ENCODE measurements around the gene TARBP2.

DNA sequence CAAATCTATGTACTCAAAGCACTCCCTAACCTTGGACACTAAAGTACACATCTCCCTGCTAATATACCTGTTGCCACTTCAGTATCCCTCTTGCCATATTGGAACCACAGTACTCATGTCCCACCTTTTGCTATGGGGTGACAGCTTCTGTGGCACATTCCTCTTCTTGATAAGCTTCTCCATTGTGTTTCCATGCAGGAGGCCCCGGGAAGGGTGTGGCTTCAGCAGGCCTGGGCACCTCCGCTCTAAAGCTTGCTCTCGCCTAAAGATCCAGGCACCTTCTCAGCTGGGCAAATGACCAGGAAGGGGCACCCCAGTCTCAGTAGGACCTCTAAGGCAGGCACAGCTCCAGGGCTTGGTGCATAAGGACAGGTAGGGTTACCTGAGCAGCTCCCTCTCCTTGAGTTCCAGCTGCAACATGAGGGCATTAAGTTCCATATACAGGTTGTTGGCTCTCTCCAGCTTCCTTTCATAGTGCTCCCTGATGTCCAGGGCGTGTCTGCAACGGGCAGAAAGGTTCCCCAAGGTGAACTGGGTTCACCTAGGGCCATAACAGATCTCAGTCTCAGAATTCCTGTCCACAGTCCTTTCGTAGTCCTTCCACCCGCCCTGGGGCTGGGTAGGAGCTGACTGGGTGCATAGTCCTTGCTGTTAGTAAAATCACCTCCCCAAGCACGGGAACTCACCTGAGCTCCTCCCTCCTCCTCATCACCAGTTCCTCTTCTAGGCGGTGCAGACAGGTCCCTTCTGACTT, 17.7 kb upstream of the TARBP2 start:
- TF ChIP-seq, protein P1, sequence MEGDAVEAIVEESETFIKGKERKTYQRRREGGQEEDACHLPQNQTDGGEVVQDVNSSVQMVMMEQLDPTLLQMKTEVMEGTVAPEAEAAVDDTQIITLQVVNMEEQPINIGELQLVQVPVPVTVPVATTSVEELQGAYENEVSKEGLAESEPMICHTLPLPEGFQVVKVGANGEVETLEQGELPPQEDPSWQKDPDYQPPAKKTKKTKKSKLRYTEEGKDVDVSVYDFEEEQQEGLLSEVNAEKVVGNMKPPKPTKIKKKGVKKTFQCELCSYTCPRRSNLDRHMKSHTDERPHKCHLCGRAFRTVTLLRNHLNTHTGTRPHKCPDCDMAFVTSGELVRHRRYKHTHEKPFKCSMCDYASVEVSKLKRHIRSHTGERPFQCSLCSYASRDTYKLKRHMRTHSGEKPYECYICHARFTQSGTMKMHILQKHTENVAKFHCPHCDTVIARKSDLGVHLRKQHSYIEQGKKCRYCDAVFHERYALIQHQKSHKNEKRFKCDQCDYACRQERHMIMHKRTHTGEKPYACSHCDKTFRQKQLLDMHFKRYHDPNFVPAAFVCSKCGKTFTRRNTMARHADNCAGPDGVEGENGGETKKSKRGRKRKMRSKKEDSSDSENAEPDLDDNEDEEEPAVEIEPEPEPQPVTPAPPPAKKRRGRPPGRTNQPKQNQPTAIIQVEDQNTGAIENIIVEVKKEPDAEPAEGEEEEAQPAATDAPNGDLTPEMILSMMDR (IDR thresholded peaks at IDR 0.05): no peak
- TF ChIP-seq EZH2 (IDR thresholded peaks at IDR 0.05): no peak
